Peyer's patch (tissue), 4 donors: Measurements from ENCODE around the gene SLC41A3.
A peak's percentile ranks its signal among the peaks of the same experiment; 100 is the strongest.

Experiments
- POLR2A ChIP-seq, 2 donors: fragments of 450-650 bp; IDR thresholded peaks; one replicate each; pipeline ENCODE4 v1.5.1; 2017; ENCODE audit warnings: antibody characterized with exemption in 2 of 2, mild to moderate bottlenecking in 2 of 2, moderate library complexity in 2 of 2
- TF ChIP-seq, protein P1 (sequence below), 6 experiments: fragments of 450-650 bp in 4 of 6; fragments of 200-600 bp in 2 of 6; sonication (generic) in 1 of 6; IDR thresholded peaks; one replicate each; pipeline ENCODE4 v1.5.1; 2017 to 2019; ENCODE audit warnings: antibody characterized with exemption in 6 of 6, mild to moderate bottlenecking in 3 of 6, moderate library complexity in 1 of 6

DNA sequence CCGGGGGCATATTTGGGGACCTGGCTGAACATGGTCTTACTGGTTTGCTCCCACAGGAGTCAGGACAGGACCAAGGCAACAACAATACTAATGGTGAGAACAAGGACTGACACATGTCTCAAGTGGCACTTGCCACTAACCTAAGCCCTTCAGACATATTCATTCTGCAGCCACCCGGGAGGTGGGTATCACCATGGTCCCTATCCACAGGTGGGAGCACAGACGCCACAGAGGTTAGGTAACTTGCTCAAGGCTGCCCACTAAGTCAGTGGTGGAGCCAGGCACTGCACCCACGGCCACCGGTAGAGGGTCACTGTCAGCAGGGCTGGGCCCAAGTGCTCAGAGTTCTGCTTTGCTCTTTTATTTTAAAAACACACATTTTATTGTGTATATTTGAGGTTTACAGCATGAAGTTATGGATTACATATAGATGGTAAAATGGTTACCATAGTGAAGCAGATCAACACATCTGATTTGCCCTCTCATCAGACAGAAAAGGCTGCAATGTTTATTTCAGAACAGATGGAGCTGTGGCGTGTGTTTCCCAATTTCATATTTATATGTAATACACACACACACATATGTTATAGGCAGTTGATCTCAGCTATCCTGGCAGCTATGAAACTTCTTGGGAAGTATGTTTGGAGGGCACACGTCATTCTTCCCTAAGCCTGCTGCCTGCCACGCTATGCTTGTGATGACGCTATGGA is 30.0 kb upstream of the SLC41A3 start:
- TF ChIP-seq POLR2A (IDR thresholded peaks at IDR 0.05) = no peak
- TF ChIP-seq, protein P1, sequence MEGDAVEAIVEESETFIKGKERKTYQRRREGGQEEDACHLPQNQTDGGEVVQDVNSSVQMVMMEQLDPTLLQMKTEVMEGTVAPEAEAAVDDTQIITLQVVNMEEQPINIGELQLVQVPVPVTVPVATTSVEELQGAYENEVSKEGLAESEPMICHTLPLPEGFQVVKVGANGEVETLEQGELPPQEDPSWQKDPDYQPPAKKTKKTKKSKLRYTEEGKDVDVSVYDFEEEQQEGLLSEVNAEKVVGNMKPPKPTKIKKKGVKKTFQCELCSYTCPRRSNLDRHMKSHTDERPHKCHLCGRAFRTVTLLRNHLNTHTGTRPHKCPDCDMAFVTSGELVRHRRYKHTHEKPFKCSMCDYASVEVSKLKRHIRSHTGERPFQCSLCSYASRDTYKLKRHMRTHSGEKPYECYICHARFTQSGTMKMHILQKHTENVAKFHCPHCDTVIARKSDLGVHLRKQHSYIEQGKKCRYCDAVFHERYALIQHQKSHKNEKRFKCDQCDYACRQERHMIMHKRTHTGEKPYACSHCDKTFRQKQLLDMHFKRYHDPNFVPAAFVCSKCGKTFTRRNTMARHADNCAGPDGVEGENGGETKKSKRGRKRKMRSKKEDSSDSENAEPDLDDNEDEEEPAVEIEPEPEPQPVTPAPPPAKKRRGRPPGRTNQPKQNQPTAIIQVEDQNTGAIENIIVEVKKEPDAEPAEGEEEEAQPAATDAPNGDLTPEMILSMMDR (IDR thresholded peaks at IDR 0.05) = peak in 4 of 6 experiments; percentile 6 to 24 (median 14)
